ENCODE data around the gene NLGN1. TPM values are rescaled to one million over a fixed set of nuclear protein-coding genes. Genes with fewer than 3 reads are reported as not detected.
"Not testable (repeated sequence)": the region's sequence is repeated elsewhere in the genome, so short reads cannot be mapped to it uniquely, and the experiment has no call there.

NLGN1 gene
- 10 to 100 TPM in 8 of 9 donors, 1 to 10 TPM in 1; 8.3 to 27.6 (median 17.0) TPM for total RNA-seq
- 1 to 10 TPM; 1.8 to 4.7 TPM for polyA plus RNA-seq
- long read RNA-seq, donor 1, partial matches to known transcripts = 1 of 11 reads
- long read RNA-seq, donor 1, other reads (novel, unspliced or antisense) = 10 of 11 reads
- long read RNA-seq, donor 2, partial matches to known transcripts = 0 of 1 reads
- long read RNA-seq, donor 2, other reads (novel, unspliced or antisense) = 1 of 1 reads
- long read RNA-seq, donor 3, partial matches to known transcripts = 0 of 1 reads
- long read RNA-seq, donor 3, other reads (novel, unspliced or antisense) = 1 of 1 reads

GRCh38 chr3:173397161-173398110 lies at the start of gene NLGN1:
TSS of gene NLGN1 (plus strand) at chr3:173397744.
- ATAC-seq = peak; percentile 59 to 85 (median 76)
- peak; percentile 68 to 83 (median 78) for DNase-seq
- Histone ChIP-seq H3K36me3 (no peaks in the 10 kb centered on the region), H3K27ac (peak within 1 kb of the TSS; percentile 43 to 91 (median 88)), H3K27me3 (peaks cover 0 to 42% (median 0%) of the 10 kb centered on the region in 9 donors), H3K4me1 (peaks cover 0 to 34% (median 6%) of the 10 kb centered on the region in 12 donors), H3K9me3 (no peaks in the 10 kb centered on the region), H3K4me3 (peak within 1 kb of the TSS; percentile 51 to 81 (median 68))
- TF ChIP-seq, protein P1, sequence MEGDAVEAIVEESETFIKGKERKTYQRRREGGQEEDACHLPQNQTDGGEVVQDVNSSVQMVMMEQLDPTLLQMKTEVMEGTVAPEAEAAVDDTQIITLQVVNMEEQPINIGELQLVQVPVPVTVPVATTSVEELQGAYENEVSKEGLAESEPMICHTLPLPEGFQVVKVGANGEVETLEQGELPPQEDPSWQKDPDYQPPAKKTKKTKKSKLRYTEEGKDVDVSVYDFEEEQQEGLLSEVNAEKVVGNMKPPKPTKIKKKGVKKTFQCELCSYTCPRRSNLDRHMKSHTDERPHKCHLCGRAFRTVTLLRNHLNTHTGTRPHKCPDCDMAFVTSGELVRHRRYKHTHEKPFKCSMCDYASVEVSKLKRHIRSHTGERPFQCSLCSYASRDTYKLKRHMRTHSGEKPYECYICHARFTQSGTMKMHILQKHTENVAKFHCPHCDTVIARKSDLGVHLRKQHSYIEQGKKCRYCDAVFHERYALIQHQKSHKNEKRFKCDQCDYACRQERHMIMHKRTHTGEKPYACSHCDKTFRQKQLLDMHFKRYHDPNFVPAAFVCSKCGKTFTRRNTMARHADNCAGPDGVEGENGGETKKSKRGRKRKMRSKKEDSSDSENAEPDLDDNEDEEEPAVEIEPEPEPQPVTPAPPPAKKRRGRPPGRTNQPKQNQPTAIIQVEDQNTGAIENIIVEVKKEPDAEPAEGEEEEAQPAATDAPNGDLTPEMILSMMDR (IDR thresholded peaks at IDR 0.05) = peak in 6 of 12 donors; percentile 11 to 60 (median 23)
- peak in 1 of 2 donors; percentile 48 for TF ChIP-seq POLR2A (IDR thresholded peaks at IDR 0.05)
- WGBS, 4 donors = 0 to 1% (median 1%) methylated on average over 53 to 70 of the region's 70 CpGs
- intact Hi-C loops (cut with DNase I) = loop anchor here in 5 of 10 donors (5.0 to 10.0 kb wide), 8 partner anchors 410 to 1045 kb away; no protein-coding TSS in a partner anchor

GRCh38 chr3:173351886-173352285 lies 45.7 kb upstream of the NLGN1 start:
- intact Hi-C loops (cut with DNase I) = no loop called here
- H3K27me3 ChIP-seq = no peaks in the 10 kb centered on the region
- no peak overlapping the region for H3K4me3 ChIP-seq
- H3K9me3 ChIP-seq = peaks cover 0 to 20% (median 15%) of the 10 kb centered on the region in 12 donors
- no peaks in the 10 kb centered on the region for H3K4me1 ChIP-seq
- DNase-seq = no peak
- no peak overlapping the region for H3K27ac ChIP-seq
- H3K36me3 ChIP-seq = no peaks in the 10 kb centered on the region
- ATAC-seq = no peak
- TF ChIP-seq, protein P1 (IDR thresholded peaks at IDR 0.05) = no peak
- no peak for TF ChIP-seq POLR2A (IDR thresholded peaks at IDR 0.05)

GRCh38 chr3:173353137-173353536 lies 44.4 kb upstream of the NLGN1 start:
- ATAC-seq; H3K4me3 ChIP-seq; H3K4me1 ChIP-seq; H3K36me3 ChIP-seq; H3K27me3 ChIP-seq; DNase-seq; H3K27ac ChIP-seq; intact Hi-C loops (cut with DNase I): not testable (repeated sequence)
- peaks cover 0 to 20% (median 15%) of the 10 kb centered on the region in 12 donors for H3K9me3 ChIP-seq
- WGBS, 4 donors = 80 to 91% (median 86%) methylated on average over 2 of the region's 2 CpGs

GRCh38 chr3:173354124-173354523 lies 43.4 kb upstream of the NLGN1 start:
- WGBS, 4 donors = 50 to 77% (median 64%) methylated on average over 5 of the region's 5 CpGs
- no peak overlapping the region for H3K4me3 ChIP-seq
- TF ChIP-seq POLR2A (IDR thresholded peaks at IDR 0.05) = no peak
- TF ChIP-seq, protein P1 (IDR thresholded peaks at IDR 0.05) = no peak
- no peaks in the 10 kb centered on the region for H3K36me3 ChIP-seq
- no peak overlapping the region for H3K27ac ChIP-seq
- DNase-seq (no peak), ATAC-seq (no peak)
- H3K9me3 ChIP-seq = peaks cover 0 to 17% (median 13%) of the 10 kb centered on the region in 12 donors
- intact Hi-C loops (cut with DNase I) = no loop called here
- H3K4me1 ChIP-seq = no peaks in the 10 kb centered on the region
- H3K27me3 ChIP-seq = no peaks in the 10 kb centered on the region

Measured in heart left ventricle (tissue), 16 donors.